ENCODE data around the gene CD81.

GRCh38 chr11:2369896-2370295 is 7.2 kb upstream of the CD81 start:
- TF ChIP-seq POLR2AphosphoS5 (IDR thresholded peaks at IDR 0.05) = no peak
- no peak for TF ChIP-seq CTCF (IDR thresholded peaks at IDR 0.05)
